Measurements from ENCODE around the gene PKDREJ. TPM values are rescaled to one million over a fixed set of nuclear protein-coding genes. Genes with fewer than 3 reads are reported as not detected.

Gene PKDREJ
- total and polyA plus RNA-seq, 7 donors = under 0.01 to 0.03 TPM; not detected in 5

GRCh38 chr22:46246178-46246577 is 17.0 kb downstream of the PKDREJ start:
- 95 to 97% (median 95%) methylated on average over 10 of the region's 10 CpGs for WGBS, 3 donors
- Histone ChIP-seq H3K4me3 (no peak overlapping the region), H3K9me3 (no peaks in the 10 kb centered on the region), H3K4me1 (peaks cover 26% of the 10 kb centered on the region), H3K36me3 (ENCODE audit: insufficient read depth in 1 of 2, low read depth in 1 of 2) (peaks cover 0 to 29% of the 10 kb centered on the region in 2 donors), H3K27ac (peak overlapping the region; percentile 75), H3K27me3 (ENCODE audit: insufficient read depth in 3 of 3, low read length in 2 of 3) (no peaks in the 10 kb centered on the region)
- intact Hi-C loops (cut with DNase I) = loop anchor here in 1 of 2 donors (5.0 kb wide), 1 partner anchor 99 kb away; no protein-coding TSS in a partner anchor
- ATAC-seq (no peak), DNase-seq (peak in 1 of 2 donors; percentile 8)
- no peak for TF ChIP-seq CTCF (IDR thresholded peaks at IDR 0.05)

DNA sequence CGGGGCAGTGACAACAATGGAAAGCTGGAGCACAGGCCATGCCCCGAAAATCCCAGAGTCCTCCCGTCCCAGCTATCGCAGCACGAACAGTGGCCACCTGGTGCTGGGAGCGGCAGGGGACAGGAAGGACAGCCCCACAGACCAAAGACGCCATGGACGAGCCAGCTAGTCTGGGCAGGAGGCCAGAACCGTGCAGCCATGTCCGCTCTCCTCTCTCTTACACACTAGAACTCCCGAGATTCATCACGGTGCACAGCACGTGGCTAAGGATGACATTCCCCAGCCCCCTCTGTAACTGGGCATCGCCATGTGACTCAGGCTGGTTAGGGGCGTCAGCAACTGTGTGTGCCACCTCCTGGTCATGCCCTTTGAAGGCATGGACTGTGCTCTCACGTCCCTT is 17.6 kb downstream of the PKDREJ start:
- H3K36me3 ChIP-seq (ENCODE audit: insufficient read depth in 1 of 2, low read depth in 1 of 2) = peaks cover 0 to 30% of the 10 kb centered on the region in 2 donors
- DNase-seq (peak; percentile 61 to 84), ATAC-seq (peak; percentile 52 to 59 (median 54))
- H3K4me3 ChIP-seq = peak overlapping the region; percentile 11
- WGBS, 3 donors = 10 to 18% (median 18%) methylated on average over 16 of the region's 16 CpGs
- peaks cover 30% of the 10 kb centered on the region for H3K4me1 ChIP-seq
- peak overlapping the region; percentile 75 for H3K27ac ChIP-seq
- intact Hi-C loops (cut with DNase I) = loop anchor here in 1 of 2 donors (5.0 kb wide), 1 partner anchor 98 kb away; no protein-coding TSS in a partner anchor
- H3K9me3 ChIP-seq = no peaks in the 10 kb centered on the region
- H3K27me3 ChIP-seq (ENCODE audit: insufficient read depth in 3 of 3, low read length in 2 of 3) = no peaks in the 10 kb centered on the region
- TF ChIP-seq CTCF (IDR thresholded peaks at IDR 0.05) = no peak

DNA sequence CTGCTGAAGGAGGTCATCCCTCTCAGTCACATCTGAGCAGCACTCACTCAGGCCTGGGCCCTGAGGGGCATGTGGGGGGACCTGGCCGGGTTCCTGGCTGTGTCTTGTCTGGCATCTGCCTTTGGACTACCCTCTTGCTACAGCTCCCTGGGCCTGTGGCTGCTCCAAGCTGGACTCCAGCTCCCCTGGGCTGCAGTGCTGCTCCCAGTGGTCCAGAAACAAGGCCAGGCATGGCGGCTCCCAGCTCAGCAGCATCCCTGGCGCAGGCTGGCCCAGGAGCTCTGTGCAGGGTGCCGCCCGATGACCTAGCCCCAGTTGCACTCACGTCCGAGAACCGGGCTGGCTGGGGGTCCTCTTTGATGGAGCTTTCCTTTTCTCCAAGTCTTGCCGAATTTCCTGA is 18.4 kb downstream of the PKDREJ start:
- DNase-seq (peak in 1 of 2 donors; percentile 35), ATAC-seq (no peak)
- H3K27me3 ChIP-seq (ENCODE audit: insufficient read depth in 3 of 3, low read length in 2 of 3) = no peaks in the 10 kb centered on the region
- H3K4me1 ChIP-seq = peaks cover 36% of the 10 kb centered on the region
- H3K9me3 ChIP-seq = no peaks in the 10 kb centered on the region
- intact Hi-C loops (cut with DNase I) = loop anchor here in 1 of 2 donors (5.0 kb wide), 1 partner anchor 97 kb away; no protein-coding TSS in a partner anchor
- TF ChIP-seq CTCF (IDR thresholded peaks at IDR 0.05) = no peak
- H3K27ac ChIP-seq = peak overlapping the region; percentile 75
- peaks cover 0 to 30% of the 10 kb centered on the region in 2 donors for H3K36me3 ChIP-seq (ENCODE audit: insufficient read depth in 1 of 2, low read depth in 1 of 2)
- WGBS, 3 donors = 61 to 79% (median 78%) methylated on average over 9 of the region's 9 CpGs
- no peak overlapping the region for H3K4me3 ChIP-seq

GRCh38 chr22:46242076-46242475 is 21.1 kb downstream of the PKDREJ start:
- Histone ChIP-seq H3K4me3 (no peak overlapping the region), H3K4me1 (peaks cover 33% of the 10 kb centered on the region), H3K9me3 (no peaks in the 10 kb centered on the region), H3K27me3 (ENCODE audit: insufficient read depth in 3 of 3, low read length in 2 of 3) (no peaks in the 10 kb centered on the region), H3K27ac (no peak overlapping the region), H3K36me3 (ENCODE audit: insufficient read depth in 1 of 2, low read depth in 1 of 2) (peaks cover 0 to 42% of the 10 kb centered on the region in 2 donors)
- intact Hi-C loops (cut with DNase I) = no loop called here
- DNase-seq = no peak
- WGBS, 3 donors = 85 to 96% (median 92%) methylated on average over 10 of the region's 10 CpGs
- no peak for TF ChIP-seq CTCF (IDR thresholded peaks at IDR 0.05)
- no peak for ATAC-seq
